GM19463 (cell line): ENCODE results near the gene PLCL1.

ENCODE experiments used
- ATAC-seq: cut with Tn5 transposase; IDR thresholded peaks from one replicate; pipeline ENCODE4 v1.9.1; 2021; ENCODE audit warnings: mild to moderate bottlenecking, moderate library complexity; ENCODE audit not compliant: unreplicated experiment

The PLCL1 gene

GRCh38 chr2:198101688-198102087, 297.3 kb downstream of the PLCL1 start:
- no peak for ATAC-seq

- ATAC-seq: no peak
Measured at GRCh38 chr2:198102120-198102519, 297.7 kb downstream of the PLCL1 start.

- ATAC-seq: no peak
Measured at GRCh38 chr2:198102856-198103255, 298.5 kb downstream of the PLCL1 start.

- no peak for ATAC-seq
Measured at GRCh38 chr2:198106621-198107385, 302.4 kb downstream of the PLCL1 start.

- no peak for ATAC-seq
Measured at GRCh38 chr2:198113316-198113715, 308.9 kb downstream of the PLCL1 start.

GRCh38 chr2:198114064-198114463, 309.7 kb downstream of the PLCL1 start:
- ATAC-seq: no peak

GRCh38 chr2:198115201-198115600, 310.8 kb downstream of the PLCL1 start:
- no peak for ATAC-seq

- ATAC-seq: no peak
Measured at GRCh38 chr2:198116756-198117155, 312.4 kb downstream of the PLCL1 start.

- ATAC-seq: no peak
Measured at GRCh38 chr2:198117406-198118041, 313.1 kb downstream of the PLCL1 start.

- ATAC-seq: no peak
Measured at GRCh38 chr2:198127627-198128026, 323.2 kb downstream of the PLCL1 start.

- ATAC-seq: no peak
Measured at GRCh38 chr2:198129609-198130008, 325.2 kb downstream of the PLCL1 start.

GRCh38 chr2:198134293-198134955, 330.0 kb downstream of the PLCL1 start:
- ATAC-seq: no peak

- no peak for ATAC-seq
Measured at GRCh38 chr2:198135481-198135934, 331.1 kb downstream of the PLCL1 start.

- no peak for ATAC-seq
Measured at GRCh38 chr2:198136142-198136541, 331.7 kb downstream of the PLCL1 start.

GRCh38 chr2:198137733-198138132, 333.3 kb downstream of the PLCL1 start:
- no peak for ATAC-seq

GRCh38 chr2:198141726-198142125, 337.3 kb downstream of the PLCL1 start:
- no peak for ATAC-seq

GRCh38 chr2:198143156-198143555, 338.8 kb downstream of the PLCL1 start:
- ATAC-seq: no peak

- no peak for ATAC-seq
Measured at GRCh38 chr2:198143793-198144192, 339.4 kb downstream of the PLCL1 start.

- no peak for ATAC-seq
Measured at GRCh38 chr2:198144660-198145059, 340.3 kb downstream of the PLCL1 start.

- ATAC-seq: no peak
Measured at GRCh38 chr2:198146346-198146940, 342.1 kb downstream of the PLCL1 start.

GRCh38 chr2:198157314-198157713, 352.9 kb downstream of the PLCL1 start:
- ATAC-seq: no peak
